Kidney (tissue), 14 donors: Measurements from ENCODE around the gene POLR2C. TPM values are rescaled to one million over a fixed set of nuclear protein-coding genes. Genes with fewer than 3 reads are reported as not detected.
"Not testable (repeated sequence)": the region's sequence is repeated elsewhere in the genome, so short reads cannot be mapped to it uniquely, and the experiment has no call there.

Experiments used
- DNase-seq, 5 donors: peaks; one replicate each; pipeline ENCODE4 v3.0.0-alpha.2; 2013 to 2020
- FAIRE-seq: peaks from 2 replicates; lab custom pipeline; 2012; peaks lifted over from hg19 to GRCh38; lab: Jason Lieb, UNC
- H3K27ac ChIP-seq, 2 donors: one replicate each; pipeline ENCODE4 v1.7.0; 2013; ENCODE audit warnings: low read depth in 2 of 2, low read length in 2 of 2, inconsistent platforms in 1 of 2
- H3K27me3 ChIP-seq: one replicate; pipeline ENCODE4 v1.7.1; 2013; ENCODE audit warnings: low read length, inconsistent platforms; ENCODE audit not compliant: control insufficient read depth, insufficient read depth
- H3K36me3 ChIP-seq, 3 donors: one replicate each; pipeline versions ENCODE4 v1.7.0 to v1.7.1; 2013; ENCODE audit warnings: low read length in 3 of 3, control low read depth in 1 of 3, inconsistent platforms in 1 of 3; ENCODE audit not compliant: insufficient read depth in 3 of 3, control insufficient read depth in 2 of 3
- H3K4me1 ChIP-seq, 3 donors: one replicate each; pipeline versions ENCODE4 v1.7.0 to v1.7.1; 2013; ENCODE audit warnings: low read length in 3 of 3, inconsistent platforms in 1 of 3, low read depth in 1 of 3; ENCODE audit not compliant: control insufficient read depth in 2 of 3, insufficient read depth in 2 of 3
- H3K4me3 ChIP-seq, 3 donors: one replicate each; pipeline versions ENCODE4 v1.7.0 to v1.8.1; 2013; ENCODE audit warnings: low read length in 3 of 3, control low read depth in 1 of 3, inconsistent platforms in 1 of 3
- H3K9ac ChIP-seq, 3 donors: one replicate each; pipeline versions ENCODE4 v1.7.0 to v1.7.1; 2013; ENCODE audit warnings: low read length in 3 of 3, control low read depth in 1 of 3, inconsistent platforms in 1 of 3
- H3K9me3 ChIP-seq, 3 donors: one replicate each; pipeline versions ENCODE4 v1.7.0 to v1.7.1; 2013; ENCODE audit warnings: low read length in 3 of 3, control low read depth in 1 of 3, inconsistent platforms in 1 of 3; ENCODE audit not compliant: control insufficient read depth in 2 of 3, insufficient read depth in 1 of 3
- CTCF ChIP-seq: IDR thresholded peaks from 3 replicates; pipeline ENCODE4 v1.5.1; 2012; ENCODE audit warnings: mild to moderate bottlenecking, moderate library complexity, borderline replicate concordance; ENCODE audit not compliant: insufficient read depth; ENCODE audit errors: extremely low read depth
- intact Hi-C: fragments of 100-400 bp; cut with DNase I; formaldehyde crosslinking; loops from one replicate; pipeline ENCODE4 v1.11.1; 2022
- polyA plus RNA-seq: library from polyadenylated mRNA; stranded (reverse); fragments of 350-450 nt; fragmentation: Illumina TruSeq; extraction: RNeasy Lipid Tissue Mini Kit (QIAGEN cat#74804); gene quantifications from one replicate; pipeline ENCODE4 v1.2.3, GENCODE V29; 2014; ENCODE audit warnings: low read depth, low replicate concordance; ENCODE audit not compliant: insufficient read depth
- total RNA-seq: library from RNA; stranded (reverse); fragmentation: NEBNext Ultra II Directional; extraction: Animal tissue kit (Norgen Biotek cat#: 25700); gene quantifications from one replicate; pipeline ENCODE4 v1.2.1, GENCODE V29; 2021
- donor health status: control.
- donor health status: control.
- donor health status: control.
- donor health status: control.
- donor health status: control.
- donor health status: DM: yes; HTN: yes; CAD: no.
- donor health status: Normal renal cell carcinoma (clear cell type).

Gene POLR2C
- total and polyA plus RNA-seq, 2 donors from 2014 or later = 58.9 to 68.9 TPM

- no peak for TF ChIP-seq CTCF
- no peak for FAIRE-seq
- no peak overlapping the region for H3K4me3 ChIP-seq
- no peaks in the 10 kb centered on the region for H3K9me3 ChIP-seq
- peaks cover 11 to 77% (median 47%) of the 10 kb centered on the region in 3 donors for H3K36me3 ChIP-seq
- DNase-seq = no peak
- intact Hi-C loops = no loop called here
- no peaks in the 10 kb centered on the region for H3K27me3 ChIP-seq
- H3K4me1 ChIP-seq = no peaks in the 10 kb centered on the region
- no peak overlapping the region for H3K9ac ChIP-seq
- H3K27ac ChIP-seq = no peak overlapping the region
Measured at GRCh38 chr16:57434003-57434402, 28.5 kb upstream of the POLR2C start.

GRCh38 chr16:57435838-57436237 lies 26.6 kb upstream of the POLR2C start:
- no peaks in the 10 kb centered on the region for H3K4me1 ChIP-seq
- intact Hi-C loops = no loop called here
- DNase-seq (no peak), FAIRE-seq (no peak)
- no peak overlapping the region for H3K9ac ChIP-seq
- TF ChIP-seq CTCF = no peak
- H3K27ac ChIP-seq = no peak overlapping the region
- peaks cover 5 to 63% (median 37%) of the 10 kb centered on the region in 3 donors for H3K36me3 ChIP-seq
- no peaks in the 10 kb centered on the region for H3K27me3 ChIP-seq
- H3K9me3 ChIP-seq = peaks cover 0 to 2% (median 0%) of the 10 kb centered on the region in 3 donors
- H3K4me3 ChIP-seq = no peak overlapping the region

- intact Hi-C loops, FAIRE-seq, H3K9ac ChIP-seq, DNase-seq, H3K9me3 ChIP-seq, H3K4me3 ChIP-seq, H3K27ac ChIP-seq, H3K4me1 ChIP-seq, H3K27me3 ChIP-seq: not testable (repeated sequence)
- peaks cover 3 to 28% (median 7%) of the 10 kb centered on the region in 3 donors for H3K36me3 ChIP-seq
Measured at GRCh38 chr16:57439947-57440346, 22.5 kb upstream of the POLR2C start.

- H3K4me1 ChIP-seq, intact Hi-C loops, H3K27me3 ChIP-seq, H3K27ac ChIP-seq, DNase-seq, H3K4me3 ChIP-seq, H3K9ac ChIP-seq, H3K9me3 ChIP-seq, FAIRE-seq: not testable (repeated sequence)
- H3K36me3 ChIP-seq = peaks cover 3 to 23% (median 7%) of the 10 kb centered on the region in 3 donors
Measured at GRCh38 chr16:57440551-57440950, 21.9 kb upstream of the POLR2C start.
